H9 (cell line): ENCODE data around the gene PHF1. TPM values are rescaled to one million over a fixed set of nuclear protein-coding genes. Genes with fewer than 3 reads are reported as not detected.
"Not testable (repeated sequence)": the region's sequence is repeated elsewhere in the genome, so short reads cannot be mapped to it uniquely, and the experiment has no call there.

Experiments used
- DNase-seq: peaks from one replicate; pipeline ENCODE4 v3.0.0-alpha.2; 2017
- H2AFZ ChIP-seq: one replicate; pipeline ENCODE4 v1.6.1; 2013; ENCODE audit warnings: mild to moderate bottlenecking, low read length, control low read depth, moderate library complexity
- H2AK5ac ChIP-seq: 2 replicates; pipeline ENCODE4 v1.6.1; 2013; ENCODE audit warnings: low read length, control low read depth, mixed read lengths; ENCODE audit not compliant: insufficient read length
- H2BK120ac ChIP-seq: one replicate; pipeline ENCODE4 v1.6.1; 2013; ENCODE audit warnings: low read depth, mild to moderate bottlenecking, low read length, control low read depth, inconsistent platforms; ENCODE audit not compliant: poor library complexity, severe bottlenecking
- H2BK12ac ChIP-seq: 2 replicates; pipeline ENCODE4 v1.6.1; 2013; ENCODE audit warnings: low read length, control low read depth, mixed read lengths, low read depth; ENCODE audit not compliant: insufficient read length
- H2BK15ac ChIP-seq: 2 replicates; pipeline ENCODE4 v1.6.1; 2013; ENCODE audit warnings: low read depth, low read length, control low read depth
- H2BK20ac ChIP-seq: one replicate; pipeline ENCODE4 v1.6.1; 2013; ENCODE audit warnings: low read depth, mild to moderate bottlenecking, low read length, control low read depth, inconsistent platforms; ENCODE audit not compliant: poor library complexity, severe bottlenecking
- H2BK5ac ChIP-seq: 2 replicates; pipeline ENCODE4 v1.6.1; 2013; ENCODE audit warnings: low read length, control low read depth, mixed read lengths; ENCODE audit not compliant: insufficient read length
- H3K14ac ChIP-seq: 2 replicates; pipeline ENCODE4 v1.6.1; 2013; ENCODE audit warnings: low read length, control low read depth; ENCODE audit not compliant: insufficient read depth
- H3K18ac ChIP-seq: 2 replicates; pipeline ENCODE4 v1.6.1; 2013; ENCODE audit warnings: low read depth, mild to moderate bottlenecking, mixed read lengths, low read length, control low read depth; ENCODE audit not compliant: insufficient read length
- H3K23ac ChIP-seq: 2 replicates; pipeline ENCODE4 v1.6.1; 2013; ENCODE audit warnings: low read length, control low read depth, mixed read lengths, low read depth; ENCODE audit not compliant: insufficient read length
- H3K23me2 ChIP-seq: 2 replicates; pipeline ENCODE4 v1.6.1; 2013; ENCODE audit warnings: low read depth, mild to moderate bottlenecking, mixed read lengths, low read length, control low read depth; ENCODE audit not compliant: insufficient read length, poor library complexity, severe bottlenecking
- H3K27ac ChIP-seq: 2 replicates; pipeline ENCODE4 v1.5.1; 2013; ENCODE audit warnings: low read length, control low read depth, mixed read lengths, low read depth; ENCODE audit not compliant: insufficient read length
- H3K27me3 ChIP-seq: 2 replicates; pipeline ENCODE4 v1.6.1; 2013; ENCODE audit warnings: low read length, control low read depth, inconsistent platforms; ENCODE audit not compliant: insufficient read depth
- H3K4ac ChIP-seq: 2 replicates; pipeline ENCODE4 v1.6.1; 2013; ENCODE audit warnings: low read depth, mild to moderate bottlenecking, control low read depth, inconsistent platforms, low read length, moderate library complexity
- H3K4me1 ChIP-seq: 2 replicates; pipeline ENCODE4 v1.6.1; 2013; ENCODE audit warnings: low read length, control low read depth, inconsistent platforms; ENCODE audit not compliant: insufficient read depth
- H3K4me2 ChIP-seq: 2 replicates; pipeline ENCODE4 v1.6.1; 2013; ENCODE audit warnings: low read length, control low read depth, mixed read lengths; ENCODE audit not compliant: insufficient read length, insufficient read depth
- H3K56ac ChIP-seq: 2 replicates; pipeline ENCODE4 v1.6.1; 2013; ENCODE audit warnings: low read depth, mild to moderate bottlenecking, mixed read lengths, low read length, control low read depth; ENCODE audit not compliant: insufficient read length
- H3K79me1 ChIP-seq: 2 replicates; pipeline ENCODE4 v1.6.1; 2013; ENCODE audit warnings: low read depth, mild to moderate bottlenecking, moderate library complexity, low read length, control low read depth, inconsistent platforms; ENCODE audit not compliant: insufficient read depth, poor library complexity, severe bottlenecking
- H3K79me2 ChIP-seq: 2 replicates; pipeline ENCODE4 v1.6.1; 2013; ENCODE audit warnings: low read length, control low read depth, inconsistent platforms; ENCODE audit not compliant: insufficient read depth
- H3K9ac ChIP-seq: 2 replicates; pipeline ENCODE4 v1.6.1; 2013; ENCODE audit warnings: low read length, control low read depth, mixed read lengths; ENCODE audit not compliant: insufficient read length; ENCODE audit errors: extremely low read depth
- H3K9me3 ChIP-seq: one replicate; pipeline ENCODE4 v1.6.1; 2013; ENCODE audit warnings: low read depth, low read length, inconsistent platforms; ENCODE audit not compliant: control insufficient read depth
- H3T11ph ChIP-seq: one replicate; pipeline ENCODE4 v1.6.1; 2013; ENCODE audit warnings: mild to moderate bottlenecking, low read length, control low read depth, inconsistent platforms
- H4K20me1 ChIP-seq: one replicate; pipeline ENCODE4 v1.6.1; 2013; ENCODE audit not compliant: control insufficient read depth, insufficient read length, insufficient read depth
- H4K5ac ChIP-seq: 2 replicates; pipeline ENCODE4 v1.6.1; 2013; ENCODE audit warnings: low read depth, mild to moderate bottlenecking, mixed read lengths, low read length, control low read depth; ENCODE audit not compliant: insufficient read length
- H4K8ac ChIP-seq: replicated peaks from 2 replicates; pipeline ENCODE4 v1.6.1; 2013; ENCODE audit warnings: low read length, control low read depth, mixed read lengths, low read depth; ENCODE audit not compliant: insufficient read length
- H4K91ac ChIP-seq: 2 replicates; pipeline ENCODE4 v1.6.1; 2013; ENCODE audit warnings: low read depth, mild to moderate bottlenecking, moderate library complexity, mixed read lengths, low read length, control low read depth; ENCODE audit not compliant: insufficient read length
- H3K27ac Mint-ChIP-seq, 3 experiments: 2 replicates in 2 of 3; 3 replicates in 1 of 3; pipeline ENCODE4 v1.8.0; 2020 to 2021; ENCODE audit warnings: mixed read lengths in 3 of 3, mild to moderate bottlenecking in 1 of 3, moderate library complexity in 1 of 3
- H3K27me3 Mint-ChIP-seq: 2 replicates; pipeline ENCODE4 v1.8.0; 2021; ENCODE audit warnings: low read depth, mild to moderate bottlenecking, moderate library complexity, mixed read lengths
- H3K36me3 Mint-ChIP-seq, 3 experiments: 2 replicates in 2 of 3; 3 replicates in 1 of 3; pipeline ENCODE4 v1.8.0; 2020 to 2021; ENCODE audit warnings: low read depth in 3 of 3, mixed read lengths in 3 of 3; ENCODE audit not compliant: insufficient read depth in 1 of 3
- H3K4me1 Mint-ChIP-seq, 2 experiments: 2 replicates each; pipeline ENCODE4 v1.8.0; 2020; ENCODE audit warnings: mixed read lengths in 2 of 2
- H3K4me3 Mint-ChIP-seq, 2 experiments: 2 replicates in 1 of 2; 3 replicates in 1 of 2; pipeline ENCODE4 v1.8.0; 2020 to 2021; ENCODE audit warnings: mild to moderate bottlenecking in 2 of 2, mixed read lengths in 2 of 2, moderate library complexity in 1 of 2
- H3K9me3 Mint-ChIP-seq, 2 experiments: 2 replicates in 1 of 2; 3 replicates in 1 of 2; pipeline ENCODE4 v1.8.0; 2020; ENCODE audit warnings: mild to moderate bottlenecking in 2 of 2, mixed read lengths in 2 of 2, moderate library complexity in 1 of 2
- WGBS: extraction: QIAGEN DNeasy Blood & Tissue Kit; methylation state at CpG from one replicate; pipeline ENCODE4 v1.1.7; 2013; ENCODE audit warnings: missing lambda C conversion rate, low lambda C conversion rate, mixed read lengths; ENCODE audit not compliant: insufficient read length; ENCODE audit errors: extremely low coverage; 5-methylcytosine and 5-hydroxymethylcytosine counted together
- total RNA-seq: library from RNA; stranded (reverse); gene quantifications from 2 replicates; pipeline ENCODE4 v1.2.1, GENCODE V29; 2021
- TF ChIP-seq, protein P1 (sequence below): fragments of 200-600 bp; sonication (generic); conservative IDR thresholded peaks from 3 replicates; pipeline ENCODE4 v1.8.0; 2021; ENCODE audit warnings: antibody characterized with exemption, mild to moderate bottlenecking

The PHF1 gene
- total RNA-seq, 1 experiment from 2014 or later, result 56.8 TPM

- peaks cover 2% of the 10 kb centered on the region for H3K27me3 Mint-ChIP-seq
- no peak overlapping the region for H3K14ac ChIP-seq
These were observed 33.6 kb upstream of the PHF1 start for GRCh38 chr6:33377171-33377570.

DNA sequence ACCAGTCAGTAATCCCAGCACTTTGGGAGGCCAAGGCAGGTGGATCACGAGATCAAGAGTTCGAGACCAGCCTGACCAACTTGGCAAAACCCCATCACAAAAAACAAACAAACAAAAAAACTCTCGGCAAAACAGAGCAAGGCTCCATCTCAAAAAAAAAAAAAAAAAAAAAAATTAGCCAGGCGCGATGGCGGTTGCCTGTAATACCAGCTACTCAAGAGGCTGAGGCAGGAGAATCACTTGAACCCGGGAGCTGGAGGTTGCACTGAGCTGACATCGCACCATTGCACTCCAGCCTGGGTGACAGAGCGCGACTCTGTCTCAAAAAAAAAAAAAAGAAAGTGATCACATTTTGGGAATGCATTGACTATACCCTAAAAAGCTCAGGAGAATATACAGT is 31.6 kb upstream of the PHF1 start:
- not testable (repeated sequence) for H3K4me3 Mint-ChIP-seq, H3K18ac ChIP-seq, H3T11ph ChIP-seq, H3K14ac ChIP-seq, H3K4me1 ChIP-seq, H3K9me3 Mint-ChIP-seq, H3K9me3 ChIP-seq, H2AK5ac ChIP-seq, H4K91ac ChIP-seq, H3K79me2 ChIP-seq, H2AFZ ChIP-seq, H4K8ac ChIP-seq, H3K27ac Mint-ChIP-seq, H4K5ac ChIP-seq, H2BK20ac ChIP-seq, H3K9ac ChIP-seq, H3K4ac ChIP-seq, H2BK12ac ChIP-seq, H3K27me3 Mint-ChIP-seq, H3K79me1 ChIP-seq, H3K27ac ChIP-seq, H3K56ac ChIP-seq, H4K20me1 ChIP-seq, H3K4me2 ChIP-seq, H3K36me3 Mint-ChIP-seq, H2BK15ac ChIP-seq, H3K23me2 ChIP-seq, H2BK5ac ChIP-seq, H3K23ac ChIP-seq, H3K27me3 ChIP-seq, H2BK120ac ChIP-seq, DNase-seq
- WGBS, result no CpG with 5 or more reads among the region's 10 CpGs
- H3K4me1 Mint-ChIP-seq, result peaks cover 14 to 20% of the 10 kb centered on the region in 2 experiments

More at GRCh38 chr6:33377171-33377570, 33.6 kb upstream of the PHF1 start:
- Histone ChIP-seq H3K79me2 (no peaks in the 10 kb centered on the region), H3K18ac (no peak overlapping the region), H2BK20ac (no peak overlapping the region), H3K56ac (no peak overlapping the region), H3K23me2 (no peaks in the 10 kb centered on the region), H4K20me1 (no peaks in the 10 kb centered on the region), H3K23ac (no peak overlapping the region), H3K4ac (no peak overlapping the region), H4K91ac (no peak overlapping the region), H3K79me1 (no peaks in the 10 kb centered on the region), H2AFZ (no peak overlapping the region), H2BK12ac (no peak overlapping the region), H3K9ac (no peak overlapping the region), H3T11ph (no peak overlapping the region), H2BK5ac (no peak overlapping the region), H3K4me2 (no peak overlapping the region), H3K9me3 (no peaks in the 10 kb centered on the region), H3K4me1 (no peaks in the 10 kb centered on the region; the same call in 1 of the 2 replicates), H3K27me3 (no peaks in the 10 kb centered on the region), H4K5ac (no peak overlapping the region), H2BK15ac (no peak overlapping the region), H4K8ac (no peak overlapping the region), H2AK5ac (no peak overlapping the region), H2BK120ac (no peak overlapping the region), H3K27ac (no peak overlapping the region)
- WGBS, result no CpG with 5 or more reads among the region's 4 CpGs
- TF ChIP-seq, protein P1, sequence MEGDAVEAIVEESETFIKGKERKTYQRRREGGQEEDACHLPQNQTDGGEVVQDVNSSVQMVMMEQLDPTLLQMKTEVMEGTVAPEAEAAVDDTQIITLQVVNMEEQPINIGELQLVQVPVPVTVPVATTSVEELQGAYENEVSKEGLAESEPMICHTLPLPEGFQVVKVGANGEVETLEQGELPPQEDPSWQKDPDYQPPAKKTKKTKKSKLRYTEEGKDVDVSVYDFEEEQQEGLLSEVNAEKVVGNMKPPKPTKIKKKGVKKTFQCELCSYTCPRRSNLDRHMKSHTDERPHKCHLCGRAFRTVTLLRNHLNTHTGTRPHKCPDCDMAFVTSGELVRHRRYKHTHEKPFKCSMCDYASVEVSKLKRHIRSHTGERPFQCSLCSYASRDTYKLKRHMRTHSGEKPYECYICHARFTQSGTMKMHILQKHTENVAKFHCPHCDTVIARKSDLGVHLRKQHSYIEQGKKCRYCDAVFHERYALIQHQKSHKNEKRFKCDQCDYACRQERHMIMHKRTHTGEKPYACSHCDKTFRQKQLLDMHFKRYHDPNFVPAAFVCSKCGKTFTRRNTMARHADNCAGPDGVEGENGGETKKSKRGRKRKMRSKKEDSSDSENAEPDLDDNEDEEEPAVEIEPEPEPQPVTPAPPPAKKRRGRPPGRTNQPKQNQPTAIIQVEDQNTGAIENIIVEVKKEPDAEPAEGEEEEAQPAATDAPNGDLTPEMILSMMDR, result no peak
- Mint-ChIP-seq H3K27ac (no peak overlapping the region), H3K4me3 (no peak overlapping the region), H3K36me3 (no peaks in the 10 kb centered on the region), H3K4me1 (peaks cover 27 to 35% of the 10 kb centered on the region in 2 experiments), H3K9me3 (no peaks in the 10 kb centered on the region)
- no peak for DNase-seq
